IMR-90 (cell line): ENCODE measurements around the gene SPSB4. TPM values are rescaled to one million over a fixed set of nuclear protein-coding genes. Genes with fewer than 3 reads are reported as not detected.

Experiments
- ATAC-seq: fragments of 200-7000 bp; cut with Tn5 transposase; 2 replicates; pipeline ENCODE4 v1.9.1; 2020; ENCODE audit warnings: low read depth, mild to moderate bottlenecking, moderate library complexity
- BruUV-seq: library from RNA; stranded (reverse); fragments of 400-500 nt; replicated peaks from 2 replicates; lab custom pipeline; 2021; lab: Mats Ljungman, UMichigan
- CTCF ChIA-PET: fragments of 300-600 bp; formaldehyde crosslinking; extraction: SDS; loops from one replicate; lab custom pipeline; 2021; ENCODE audit warnings: antibody characterized with exemption; lab: Yijun Ruan, JAX
- POLR2A ChIA-PET: fragments of 300-600 bp; sonication (Branson Sonifier 250); formaldehyde crosslinking; loops from one replicate; lab custom pipeline; 2022; ENCODE audit warnings: antibody characterized with exemption; ENCODE audit not compliant: unreplicated experiment; lab: Charles Lee
- DNase-seq: peaks from one replicate; pipeline ENCODE4 v3.0.0; 2013
- H2AFZ ChIP-seq: replicated peaks from 2 replicates; pipeline ENCODE3; 2013; ENCODE audit warnings: low read length, mild to moderate bottlenecking; ENCODE audit not compliant: poor library complexity
- H2AK5ac ChIP-seq: 2 replicates; pipeline ENCODE4 v1.6.1; 2013; ENCODE audit warnings: low read depth, low read length, inconsistent platforms
- H2AK9ac ChIP-seq: replicated peaks from 2 replicates; pipeline ENCODE3; 2013; ENCODE audit warnings: mild to moderate bottlenecking, low read depth, low read length, moderate library complexity; ENCODE audit not compliant: poor library complexity
- H2BK120ac ChIP-seq: 2 replicates; pipeline ENCODE4 v1.6.1; 2013; ENCODE audit warnings: low read depth, low read length, inconsistent platforms
- H2BK15ac ChIP-seq: 3 replicates; pipeline ENCODE4 v1.6.1; 2013; ENCODE audit warnings: low read depth, low read length, inconsistent platforms
- H2BK20ac ChIP-seq: 2 replicates; pipeline ENCODE4 v1.6.1; 2013; ENCODE audit warnings: low read depth, mild to moderate bottlenecking, inconsistent platforms, low read length, moderate library complexity
- H2BK5ac ChIP-seq: 2 replicates; pipeline ENCODE4 v1.6.1; 2013; ENCODE audit warnings: mild to moderate bottlenecking, low read depth, low read length, inconsistent platforms; ENCODE audit not compliant: poor library complexity, severe bottlenecking
- H3K14ac ChIP-seq: replicated peaks from 2 replicates; pipeline ENCODE4 v1.6.1; 2013; ENCODE audit warnings: low read depth, low read length, inconsistent platforms
- H3K18ac ChIP-seq: 2 replicates; pipeline ENCODE4 v1.6.1; 2013; ENCODE audit warnings: low read depth, low read length, control low read depth
- H3K23ac ChIP-seq: 2 replicates; pipeline ENCODE4 v1.6.1; 2013; ENCODE audit warnings: low read depth, low read length, inconsistent platforms
- H3K27ac ChIP-seq: 2 replicates; pipeline ENCODE4 v1.5.1; 2013; ENCODE audit warnings: mild to moderate bottlenecking, control low read depth, low read length; ENCODE audit not compliant: insufficient read depth
- H3K27me3 ChIP-seq: 2 replicates; pipeline ENCODE4 v1.6.1; 2013; ENCODE audit warnings: low read length; ENCODE audit not compliant: control insufficient read depth, insufficient read depth
- H3K36me3 ChIP-seq: 2 replicates; pipeline ENCODE4 v1.6.1; 2013; ENCODE audit warnings: low read length, mixed read lengths; ENCODE audit not compliant: control insufficient read depth, insufficient read depth
- H3K4ac ChIP-seq: 2 replicates; pipeline ENCODE4 v1.6.1; 2013; ENCODE audit warnings: low read depth, low read length, inconsistent platforms
- H3K4me1 ChIP-seq: 2 replicates; pipeline ENCODE4 v1.6.1; 2013; ENCODE audit warnings: low read length, mixed read lengths; ENCODE audit not compliant: control insufficient read depth, insufficient read depth
- H3K4me2 ChIP-seq: 2 replicates; pipeline ENCODE4 v1.6.1; 2013; ENCODE audit warnings: low read depth, mild to moderate bottlenecking, control low read depth, low read length, moderate library complexity
- H3K4me3 ChIP-seq: 2 replicates; pipeline ENCODE4 v1.5.1; 2013; ENCODE audit warnings: low read depth, mild to moderate bottlenecking, control low read depth, low read length, moderate library complexity; ENCODE audit not compliant: insufficient read depth
- H3K56ac ChIP-seq: 2 replicates; pipeline ENCODE4 v1.6.1; 2013; ENCODE audit warnings: low read length, inconsistent platforms; ENCODE audit not compliant: insufficient read depth; ENCODE audit errors: extremely low read depth
- H3K79me1 ChIP-seq, 2 experiments: 2 replicates each; pipeline ENCODE4 v1.6.1; 2013; ENCODE audit warnings: low read length in 2 of 2, inconsistent platforms in 1 of 2, low read depth in 1 of 2
- H3K9ac ChIP-seq: 2 replicates; pipeline ENCODE4 v1.6.1; 2013; ENCODE audit warnings: low read depth, low read length, control low read depth
- H3K9me1 ChIP-seq: 2 replicates; pipeline ENCODE4 v1.6.1; 2013; ENCODE audit warnings: low read length, inconsistent platforms; ENCODE audit not compliant: insufficient read depth
- H3K9me3 ChIP-seq: 2 replicates; pipeline ENCODE4 v1.6.1; 2013; ENCODE audit warnings: low read length; ENCODE audit not compliant: control insufficient read depth, insufficient read depth
- H4K20me1 ChIP-seq: 2 replicates; pipeline ENCODE4 v1.6.1; 2013; ENCODE audit warnings: low read length, inconsistent platforms; ENCODE audit not compliant: insufficient read depth
- H4K5ac ChIP-seq: 2 replicates; pipeline ENCODE4 v1.6.1; 2013; ENCODE audit warnings: mild to moderate bottlenecking, low read depth, low read length, control low read depth
- H4K8ac ChIP-seq, 2 experiments: 2 replicates each; pipeline ENCODE4 v1.6.1; 2013; ENCODE audit warnings: low read depth in 2 of 2, low read length in 2 of 2, control low read depth in 1 of 2, inconsistent platforms in 1 of 2
- H4K91ac ChIP-seq: 2 replicates; pipeline ENCODE4 v1.6.1; 2013; ENCODE audit warnings: low read depth, low read length, inconsistent platforms; ENCODE audit not compliant: insufficient read depth
- FOS ChIP-seq: fragments of 150-350 bp; IDR thresholded peaks from 2 replicates; pipeline ENCODE4 v1.6.1; 2016; ENCODE audit warnings: low read depth, low read length
- MAFK ChIP-seq: IDR thresholded peaks from 2 replicates; pipeline ENCODE4 v1.6.1; 2012; ENCODE audit warnings: low read depth, low read length, improper control_type of control experiment
- MXI1 ChIP-seq: IDR thresholded peaks from 2 replicates; pipeline ENCODE4 v1.6.1; 2012; ENCODE audit warnings: low read depth, mild to moderate bottlenecking, low read length, moderate library complexity, borderline replicate concordance
- NFE2L2 ChIP-seq: fragments of 150-350 bp; IDR thresholded peaks from 2 replicates; pipeline ENCODE4 v1.6.1; 2016; ENCODE audit warnings: low read depth, mild to moderate bottlenecking, low read length
- POLR2A ChIP-seq: IDR thresholded peaks from 2 replicates; pipeline ENCODE4 v1.6.1; 2012; ENCODE audit warnings: mild to moderate bottlenecking, low read depth, low read length
- RAD21 ChIP-seq: IDR thresholded peaks from 2 replicates; pipeline ENCODE4 v1.6.1; 2012; ENCODE audit warnings: low read length, improper control_type of control experiment
- SMC3 ChIP-seq: fragments of 150-350 bp; IDR thresholded peaks from 2 replicates; pipeline ENCODE4 v1.6.1; 2016; ENCODE audit warnings: low read depth, mild to moderate bottlenecking, antibody characterized with exemption, low read length, moderate library complexity
- WGBS, 2 experiments: methylation state at CpG; one replicate each; pipeline versions ENCODE4 v1.1.5 to v1.1.7; 2013; ENCODE audit warnings: missing lambda C conversion rate in 2 of 2; ENCODE audit not compliant: insufficient read length in 1 of 2; ENCODE audit errors: extremely low coverage in 2 of 2; 5-methylcytosine and 5-hydroxymethylcytosine counted together
- dilution Hi-C: fragments of 300-500 bp; cut with HindIII; formaldehyde crosslinking; loops from one replicate; pipeline ENCODE4 v1.14.3; 2018; ENCODE audit warnings: low sequenced_read_pairs; ENCODE audit not compliant: unreplicated experiment
- in situ Hi-C: fragments of 300-500 bp; cut with MboI; formaldehyde crosslinking; loops from 3 replicates; pipeline ENCODE4 v1.14.3; 2019; ENCODE audit warnings: low sequenced_read_pairs, inconsistent platforms, mixed read lengths
- intact Hi-C: fragments of 100-400 bp; cut with micrococcal nuclease; formaldehyde crosslinking; loops from 2 replicates; pipeline ENCODE4 v1.10.0; 2022
- polyA plus RNA-seq, 3 experiments: library from polyadenylated mRNA; depleted of rRNA; stranded (reverse); fragments of >200 nt; gene quantifications; 2 replicates each; pipeline ENCODE4 v1.2.3, GENCODE V29; 2012; ENCODE audit warnings: low replicate concordance in 1 of 3
- total RNA-seq: library from RNA; depleted of rRNA; stranded (reverse); fragments of >200 nt; gene quantifications from 2 replicates; pipeline ENCODE4 v1.2.3, GENCODE V29; 2012
- TF ChIP-seq, protein P1 (sequence below): fragments of 150-350 bp; IDR thresholded peaks from 2 replicates; pipeline ENCODE4 v1.6.1; 2017; ENCODE audit warnings: mild to moderate bottlenecking, antibody characterized with exemption, low read length, low read depth

The SPSB4 gene
- total and polyA plus RNA-seq, 2 of the 4 experiments (the other 2 are of a cell fraction), result not detected

- ATAC-seq (no peak), DNase-seq (no peak)
- intact Hi-C loops (no loop called here), dilution Hi-C loops (no loop called here), in situ Hi-C loops (no loop called here)
- no peak overlapping the region for H3K4me2 ChIP-seq
- no peak overlapping the region for H3K27ac ChIP-seq
- no peak overlapping the region for H3K9ac ChIP-seq
- H4K91ac ChIP-seq, result no peak overlapping the region
- H3K36me3 ChIP-seq, result no peaks in the 10 kb centered on the region
- H2AK9ac ChIP-seq, result no peak overlapping the region
- H3K4ac ChIP-seq, result no peak overlapping the region
- H2BK20ac ChIP-seq, result no peak overlapping the region
- no peak overlapping the region for H2BK15ac ChIP-seq
- no CpG with 5 or more reads among the region's 3 CpGs for WGBS, 2 experiments
- H3K9me3 ChIP-seq, result no peaks in the 10 kb centered on the region
- H4K8ac ChIP-seq, result no peak overlapping the region
- H4K5ac ChIP-seq, result no peak overlapping the region
- no peak overlapping the region for H3K18ac ChIP-seq
- H2AFZ ChIP-seq, result no peak overlapping the region
- TF ChIP-seq FOS (no peak), MAFK (no peak), RAD21 (no peak), POLR2A (no peak), SMC3 (no peak), MXI1 (no peak), NFE2L2 (no peak)
- TF ChIP-seq, protein P1, sequence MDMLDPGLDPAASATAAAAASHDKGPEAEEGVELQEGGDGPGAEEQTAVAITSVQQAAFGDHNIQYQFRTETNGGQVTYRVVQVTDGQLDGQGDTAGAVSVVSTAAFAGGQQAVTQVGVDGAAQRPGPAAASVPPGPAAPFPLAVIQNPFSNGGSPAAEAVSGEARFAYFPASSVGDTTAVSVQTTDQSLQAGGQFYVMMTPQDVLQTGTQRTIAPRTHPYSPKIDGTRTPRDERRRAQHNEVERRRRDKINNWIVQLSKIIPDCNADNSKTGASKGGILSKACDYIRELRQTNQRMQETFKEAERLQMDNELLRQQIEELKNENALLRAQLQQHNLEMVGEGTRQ, result no peak
- no peak overlapping the region for H3K14ac ChIP-seq
- peaks cover 6% of the 10 kb centered on the region; the same call in 1 of the 2 replicates for H3K27me3 ChIP-seq
- H3K4me1 ChIP-seq, result no peaks in the 10 kb centered on the region
- CTCF ChIA-PET, result no interaction called here
- no peaks in the 10 kb centered on the region; the same call in 1 of the 2 replicates for H3K9me1 ChIP-seq
- H2BK120ac ChIP-seq, result no peak overlapping the region
- no peak overlapping the region for H3K4me3 ChIP-seq
- H4K20me1 ChIP-seq, result no peaks in the 10 kb centered on the region
- BruUV-seq, result no TSS peak
- no peak overlapping the region for H2AK5ac ChIP-seq
- no peaks in the 10 kb centered on the region for H3K79me1 ChIP-seq
- H3K23ac ChIP-seq, result no peak overlapping the region
- POLR2A ChIA-PET, result no interaction called here
- no peak overlapping the region for H2BK5ac ChIP-seq
- no peak overlapping the region for H3K56ac ChIP-seq
These were observed 34.4 kb downstream of the SPSB4 start for GRCh38 chr3:141085343-141086070.
